T-cell (primary cell): ENCODE measurements around the gene ACAN. TPM values are rescaled to one million over a fixed set of nuclear protein-coding genes. Genes with fewer than 3 reads are reported as not detected.

Experiments used
- ATAC-seq, 4 experiments: fragments of 200-7000 bp in 3 of 4; fragments of 150-1000 bp in 1 of 4; cut with Tn5 transposase; replicated peaks in 1 of 4; 1 replicate in 3 of 4; 2 replicates in 1 of 4; pipeline ENCODE4 v1.10.0; 2021; ENCODE audit warnings: moderate library complexity in 3 of 4, mild to moderate bottlenecking in 2 of 4, moderate number of reproducible peaks in 1 of 4
- CTCF ChIA-PET, 2 donors: fragments of 300-600 bp; sonication (Branson Sonifier 250); formaldehyde crosslinking; loops; one replicate each; lab custom pipeline; 2022; ENCODE audit warnings: antibody characterized with exemption in 2 of 2; lab: Charles Lee
- POLR2A ChIA-PET, 2 donors: fragments of 300-600 bp; sonication (Branson Sonifier 250); formaldehyde crosslinking; loops; one replicate each; lab custom pipeline; 2022; ENCODE audit warnings: antibody characterized with exemption in 2 of 2; lab: Charles Lee
- DNase-seq, 35 experiments: peaks; one replicate each; pipeline versions ENCODE4 v3.0.0 to v3.0.0-alpha.2; 2013 to 2023
- H3K27ac ChIP-seq: one replicate; pipeline ENCODE4 v1.5.1; 2013; ENCODE audit warnings: low read length
- H3K27me3 ChIP-seq, 2 experiments: replicated peaks in 1 of 2; 1 replicate in 1 of 2; 2 replicates in 1 of 2; pipeline versions ENCODE4 v1.6.1 to v1.7.0; 2013; ENCODE audit warnings: low read length in 1 of 2, mixed read lengths in 1 of 2; ENCODE audit not compliant: control insufficient read depth in 2 of 2, insufficient read depth in 2 of 2; ENCODE audit errors: extremely low read depth in 1 of 2
- H3K36me3 ChIP-seq, 2 donors: 1 replicate in 1 of 2; 2 replicates in 1 of 2; pipeline versions ENCODE4 v1.6.1 to v1.7.0; 2013; ENCODE audit warnings: low read length in 1 of 2; ENCODE audit not compliant: control insufficient read depth in 2 of 2, insufficient read depth in 1 of 2; ENCODE audit errors: extremely low read depth in 1 of 2
- H3K4me1 ChIP-seq, 2 experiments: 1 replicate in 1 of 2; 2 replicates in 1 of 2; pipeline versions ENCODE4 v1.6.1 to v1.7.0; 2013; ENCODE audit warnings: low read length in 2 of 2, mixed read lengths in 1 of 2; ENCODE audit not compliant: insufficient read depth in 2 of 2, control insufficient read depth in 1 of 2; ENCODE audit errors: extremely low read depth in 1 of 2
- H3K4me3 ChIP-seq, 2 donors: 1 replicate in 1 of 2; 2 replicates in 1 of 2; pipeline versions ENCODE4 v1.5.1 to v1.7.0; 2013; ENCODE audit warnings: mild to moderate bottlenecking in 2 of 2, low read length in 1 of 2, moderate library complexity in 1 of 2; ENCODE audit not compliant: control insufficient read depth in 1 of 2; ENCODE audit errors: extremely low read depth in 1 of 2
- H3K9me3 ChIP-seq: 2 replicates; pipeline ENCODE4 v1.7.0; 2013
- H3K27ac Mint-ChIP-seq, 2 donors: one replicate each; pipeline ENCODE4 v1.8.0; 2020 to 2021; ENCODE audit warnings: mild to moderate bottlenecking in 2 of 2, mixed read lengths in 2 of 2
- H3K27me3 Mint-ChIP-seq, 2 donors: one replicate each; pipeline ENCODE4 v1.8.0; 2021 to 2022; ENCODE audit warnings: mixed read lengths in 2 of 2
- H3K36me3 Mint-ChIP-seq: one replicate; pipeline ENCODE4 v1.8.0; 2021; ENCODE audit warnings: mixed read lengths
- H3K4me1 Mint-ChIP-seq, 3 donors: one replicate each; pipeline ENCODE4 v1.8.0; 2020 to 2022; ENCODE audit warnings: mixed read lengths in 3 of 3, mild to moderate bottlenecking in 1 of 3
- H3K4me3 Mint-ChIP-seq, 3 donors: one replicate each; pipeline ENCODE4 v1.8.0; 2020 to 2022; ENCODE audit warnings: mild to moderate bottlenecking in 3 of 3, mixed read lengths in 3 of 3, moderate library complexity in 3 of 3
- H3K9me3 Mint-ChIP-seq, 3 donors: one replicate each; pipeline ENCODE4 v1.8.0; 2020 to 2022; ENCODE audit warnings: mixed read lengths in 3 of 3
- WGBS: methylation state at CpG from one replicate; pipeline ENCODE4 v1.1.5; 2013; ENCODE audit warnings: missing lambda C conversion rate; ENCODE audit not compliant: insufficient coverage; 5-methylcytosine and 5-hydroxymethylcytosine counted together
- total RNA-seq, 35 experiments: library from RNA in 6 of 35; stranded (reverse) in 6 of 35; fragments of 120-200 nt in 1 of 35; gene quantifications; one replicate each; pipeline versions ENCODE4 v1.2.1 to v1.2.4 and lab custom pipeline; 2013 to 2026

Gene ACAN
- total RNA-seq, 5 donors from 2014 or later (not counting 1 experiment from before 2014, with no cell fraction given), result not detected

GRCh38 chr15:88904257-88904623 is 101.0 kb downstream of the ACAN start:
- WGBS, result no CpG with 5 or more reads among the region's 2 CpGs

GRCh38 chr15:88904624-88905327 is 101.5 kb downstream of the ACAN start:
- H3K4me3 Mint-ChIP-seq, result peak overlapping the region in 2 of 3 donors; percentile 47 to 73
- ATAC-seq, result peak; percentile 98 to 100 (median 98)
- peak overlapping the region; percentile 98 to 99 for H3K27ac Mint-ChIP-seq
- Histone ChIP-seq H3K9me3 (no peaks in the 10 kb centered on the region), H3K4me1 (peaks cover 18 to 41% of the 10 kb centered on the region in 2 experiments), H3K27ac (peak overlapping the region; percentile 82), H3K27me3 (no peaks in the 10 kb centered on the region), H3K36me3 (peaks cover 5 to 8% of the 10 kb centered on the region in 2 donors), H3K4me3 (peak overlapping the region in 1 of 2 donors; percentile 35)
- peak; percentile 87 to 98 (median 95) for DNase-seq
- WGBS, result 22% methylated on average over 7 of the region's 10 CpGs
- ChIA-PET CTCF (interaction anchor here (0.5 to 3.0 kb wide), 44 partner anchors 10 to 973 kb away, joined by 3 to 44 read pairs (median 4); partner anchors contain the start of genes HAPLN3 (in 2 of the 2), ABHD2 (in 1 of the 2), ISG20 (in 1 of the 2) and MRPL46 (in 1 of the 2)), POLR2A (no interaction called here)
- no peaks in the 10 kb centered on the region for H3K9me3 Mint-ChIP-seq
- H3K36me3 Mint-ChIP-seq, result peaks cover 11% of the 10 kb centered on the region
- H3K4me1 Mint-ChIP-seq, result peaks cover 38 to 53% (median 52%) of the 10 kb centered on the region in 3 donors
- no peaks in the 10 kb centered on the region for H3K27me3 Mint-ChIP-seq

More at GRCh38 chr15:88904257-88904623, 101.0 kb downstream of the ACAN start:
- Mint-ChIP-seq H3K27ac (peak overlapping the region; percentile 98 to 99), H3K9me3 (no peaks in the 10 kb centered on the region), H3K4me3 (peak overlapping the region; percentile 39 to 73 (median 47)), H3K4me1 (peaks cover 38 to 48% (median 48%) of the 10 kb centered on the region in 3 donors), H3K27me3 (no peaks in the 10 kb centered on the region), H3K36me3 (peaks cover 5% of the 10 kb centered on the region)
- CTCF ChIA-PET, result interaction anchor here (0.5 to 3.0 kb wide), 36 partner anchors 10 to 974 kb away, joined by 3 to 44 read pairs (median 4); partner anchors contain the start of genes ABHD2 (in 1 of the 2), HAPLN3 (in 1 of the 2), ISG20 (in 1 of the 2) and MRPL46 (in 1 of the 2)
- Histone ChIP-seq H3K4me1 (peaks cover 18 to 41% of the 10 kb centered on the region in 2 experiments), H3K9me3 (no peaks in the 10 kb centered on the region), H3K36me3 (peaks cover 5 to 8% of the 10 kb centered on the region in 2 donors), H3K27me3 (no peaks in the 10 kb centered on the region), H3K27ac (peak overlapping the region; percentile 82), H3K4me3 (peak overlapping the region in 1 of 2 donors; percentile 35)
- ATAC-seq (peak in 2 of 4 experiments; percentile 1 to 4), DNase-seq (no peak)
- POLR2A ChIA-PET, result no interaction called here

GRCh38 chr15:88905576-88905975 is 102.3 kb downstream of the ACAN start:
- peaks cover 5 to 8% of the 10 kb centered on the region in 2 donors for H3K36me3 ChIP-seq
- POLR2A ChIA-PET, result interaction anchor here in 1 of 2 donors (0.6 kb wide), 1 partner anchor 1890 kb away, joined by 3 read pairs; no protein-coding TSS in a partner anchor
- CTCF ChIA-PET, result interaction anchor here (0.6 to 3.0 kb wide), 19 partner anchors 9 to 439 kb away, joined by 3 to 44 read pairs (median 5); partner anchors contain the start of genes HAPLN3 (in 2 of the 2), ABHD2 (in 1 of the 2) and MRPL46 (in 1 of the 2)
- H3K36me3 Mint-ChIP-seq, result peaks cover 12% of the 10 kb centered on the region
- no peak overlapping the region for H3K4me3 Mint-ChIP-seq
- peaks cover 43 to 59% (median 56%) of the 10 kb centered on the region in 3 donors for H3K4me1 Mint-ChIP-seq
- no peaks in the 10 kb centered on the region for H3K27me3 Mint-ChIP-seq
- H3K9me3 Mint-ChIP-seq, result no peaks in the 10 kb centered on the region
- peak overlapping the region; percentile 98 to 99 for H3K27ac Mint-ChIP-seq
- no peak overlapping the region for H3K4me3 ChIP-seq
- peaks cover 18 to 41% of the 10 kb centered on the region in 2 experiments for H3K4me1 ChIP-seq
- no peaks in the 10 kb centered on the region for H3K27me3 ChIP-seq
- DNase-seq, result no peak
- H3K27ac ChIP-seq, result peak overlapping the region; percentile 82
- 91% methylated on average over 8 of the region's 11 CpGs for WGBS
- no peak for ATAC-seq
- no peaks in the 10 kb centered on the region for H3K9me3 ChIP-seq

- ChIA-PET POLR2A (interaction anchor here in 1 of 2 donors (0.6 kb wide), 1 partner anchor 1890 kb away, joined by 3 read pairs; no protein-coding TSS in a partner anchor), CTCF (interaction anchor here in 1 of 2 donors (2.2 to 3.0 kb wide), 2 partner anchors 13 to 182 kb away, joined by 23 to 44 read pairs; partner anchors contain the start of genes ABHD2 and HAPLN3)
- peak overlapping the region; percentile 98 to 99 for H3K27ac Mint-ChIP-seq
- Histone ChIP-seq H3K36me3 (peaks cover 5 to 8% of the 10 kb centered on the region in 2 donors), H3K27ac (peak overlapping the region; percentile 82), H3K4me1 (peaks cover 18 to 41% of the 10 kb centered on the region in 2 experiments), H3K4me3 (no peak overlapping the region), H3K9me3 (no peaks in the 10 kb centered on the region), H3K27me3 (no peaks in the 10 kb centered on the region)
- DNase-seq, result no peak
- H3K36me3 Mint-ChIP-seq, result peaks cover 7% of the 10 kb centered on the region
- ATAC-seq, result no peak
- H3K9me3 Mint-ChIP-seq, result no peaks in the 10 kb centered on the region
- H3K4me1 Mint-ChIP-seq, result peaks cover 48 to 64% (median 59%) of the 10 kb centered on the region in 3 donors
- no peak overlapping the region for H3K4me3 Mint-ChIP-seq
- 89% methylated on average over 1 of the region's 1 CpG for WGBS
- no peaks in the 10 kb centered on the region for H3K27me3 Mint-ChIP-seq
Observed at GRCh38 chr15:88906130-88906529, 102.9 kb downstream of the ACAN start.

GRCh38 chr15:88906551-88906950 is 103.3 kb downstream of the ACAN start:
- peaks cover 49 to 67% (median 59%) of the 10 kb centered on the region in 3 donors for H3K4me1 Mint-ChIP-seq
- ATAC-seq (no peak), DNase-seq (no peak)
- ChIA-PET POLR2A (no interaction called here), CTCF (interaction anchor here (0.6 to 3.0 kb wide), 2 partner anchors 11 to 13 kb away, joined by 5 to 44 read pairs; partner anchors contain the start of gene HAPLN3 (in 1 of the 2))
- peak overlapping the region; percentile 98 to 99 for H3K27ac Mint-ChIP-seq
- H3K9me3 ChIP-seq, result no peaks in the 10 kb centered on the region
- H3K4me3 Mint-ChIP-seq, result no peak overlapping the region
- H3K4me3 ChIP-seq, result no peak overlapping the region
- 100% methylated on average over 2 of the region's 7 CpGs for WGBS
- H3K4me1 ChIP-seq, result peaks cover 18 to 41% of the 10 kb centered on the region in 2 experiments
- H3K36me3 ChIP-seq, result peaks cover 5 to 8% of the 10 kb centered on the region in 2 donors
- peaks cover 6% of the 10 kb centered on the region for H3K36me3 Mint-ChIP-seq
- H3K27me3 ChIP-seq, result no peaks in the 10 kb centered on the region
- H3K27me3 Mint-ChIP-seq, result no peaks in the 10 kb centered on the region
- H3K9me3 Mint-ChIP-seq, result no peaks in the 10 kb centered on the region
- H3K27ac ChIP-seq, result no peak overlapping the region

GRCh38 chr15:88907111-88907510 is 103.9 kb downstream of the ACAN start:
- H3K36me3 ChIP-seq, result peaks cover 5 to 8% of the 10 kb centered on the region in 2 donors
- no peaks in the 10 kb centered on the region for H3K27me3 ChIP-seq
- no peak overlapping the region for H3K27ac ChIP-seq
- Mint-ChIP-seq H3K4me1 (peaks cover 52 to 67% (median 59%) of the 10 kb centered on the region in 3 donors), H3K36me3 (peaks cover 6% of the 10 kb centered on the region), H3K4me3 (no peak overlapping the region), H3K27me3 (no peaks in the 10 kb centered on the region), H3K27ac (peak overlapping the region in 1 of 2 donors; percentile 98), H3K9me3 (no peaks in the 10 kb centered on the region)
- H3K4me3 ChIP-seq, result no peak overlapping the region
- no peak for DNase-seq
- no peak for ATAC-seq
- H3K9me3 ChIP-seq, result no peaks in the 10 kb centered on the region
- ChIA-PET POLR2A (no interaction called here), CTCF (interaction anchor here in 1 of 2 donors (0.6 kb wide), 1 partner anchor 11 kb away, joined by 5 read pairs; no protein-coding TSS in a partner anchor)
- WGBS, result 84% methylated on average over 11 of the region's 14 CpGs
- H3K4me1 ChIP-seq, result peaks cover 20 to 43% of the 10 kb centered on the region in 2 experiments
